AG04450 (cell line): ENCODE data around the gene GID4. TPM values are rescaled to one million over a fixed set of nuclear protein-coding genes. Genes with fewer than 3 reads are reported as not detected.

ENCODE experiments used
- CTCF ChIA-PET: fragments of 300-600, 350-600 bp; formaldehyde crosslinking; extraction: SDS; loops from one replicate; lab custom pipeline; 2022; ENCODE audit warnings: antibody characterized with exemption, inconsistent platforms; lab: Charles Lee
- POLR2A ChIA-PET: fragments of 350-600 bp; formaldehyde crosslinking; extraction: SDS; loops from one replicate; lab custom pipeline; 2021; ENCODE audit warnings: antibody characterized with exemption, inconsistent platforms; lab: Yijun Ruan, JAX
- DNase-seq: peaks from one replicate; pipeline ENCODE4 v3.0.0-alpha.2; 2011; ENCODE audit warnings: low read depth, low spot score
- H3K27ac ChIP-seq: one replicate; pipeline ENCODE4 v1.5.1; 2012; ENCODE audit warnings: low read depth, low read length, control low read depth
- H3K27me3 ChIP-seq: one replicate; pipeline ENCODE4 v1.6.0; 2012; ENCODE audit warnings: low read length; ENCODE audit not compliant: control insufficient read depth, insufficient read depth
- H3K4me3 ChIP-seq: 2 replicates; pipeline ENCODE4 v1.5.1; 2011; ENCODE audit warnings: mild to moderate bottlenecking, low read depth, low read length, control low read depth
- H3K9me3 ChIP-seq: 2 replicates; pipeline ENCODE4 v1.5.1; 2012; ENCODE audit warnings: low read length; ENCODE audit not compliant: control insufficient read depth, insufficient read depth
- polyA plus RNA-seq: library from polyadenylated mRNA; depleted of rRNA; stranded (reverse); fragments of >200 nt; gene quantifications from 2 replicates; pipeline ENCODE4 v1.2.3, GENCODE V29; 2011
- TF ChIP-seq, protein P1 (sequence below): IDR thresholded peaks from 2 replicates; pipeline ENCODE4 v1.5.1; 2011; ENCODE audit warnings: low read depth, low read length, control low read depth, inconsistent platforms

GID4 gene
- polyA plus RNA-seq, 1 experiment = 7.6 TPM

- no peak overlapping the region for H3K27ac ChIP-seq
- no peaks in the 10 kb centered on the region; the same call in 1 of the 2 replicates for H3K9me3 ChIP-seq
- H3K4me3 ChIP-seq = peak overlapping the region; percentile 83
- CTCF ChIA-PET = no interaction called here
- H3K27me3 ChIP-seq = no peaks in the 10 kb centered on the region
- TF ChIP-seq, protein P1, sequence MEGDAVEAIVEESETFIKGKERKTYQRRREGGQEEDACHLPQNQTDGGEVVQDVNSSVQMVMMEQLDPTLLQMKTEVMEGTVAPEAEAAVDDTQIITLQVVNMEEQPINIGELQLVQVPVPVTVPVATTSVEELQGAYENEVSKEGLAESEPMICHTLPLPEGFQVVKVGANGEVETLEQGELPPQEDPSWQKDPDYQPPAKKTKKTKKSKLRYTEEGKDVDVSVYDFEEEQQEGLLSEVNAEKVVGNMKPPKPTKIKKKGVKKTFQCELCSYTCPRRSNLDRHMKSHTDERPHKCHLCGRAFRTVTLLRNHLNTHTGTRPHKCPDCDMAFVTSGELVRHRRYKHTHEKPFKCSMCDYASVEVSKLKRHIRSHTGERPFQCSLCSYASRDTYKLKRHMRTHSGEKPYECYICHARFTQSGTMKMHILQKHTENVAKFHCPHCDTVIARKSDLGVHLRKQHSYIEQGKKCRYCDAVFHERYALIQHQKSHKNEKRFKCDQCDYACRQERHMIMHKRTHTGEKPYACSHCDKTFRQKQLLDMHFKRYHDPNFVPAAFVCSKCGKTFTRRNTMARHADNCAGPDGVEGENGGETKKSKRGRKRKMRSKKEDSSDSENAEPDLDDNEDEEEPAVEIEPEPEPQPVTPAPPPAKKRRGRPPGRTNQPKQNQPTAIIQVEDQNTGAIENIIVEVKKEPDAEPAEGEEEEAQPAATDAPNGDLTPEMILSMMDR = no peak
- POLR2A ChIA-PET = no interaction called here
- no peak for DNase-seq
Measured at GRCh38 chr17:18039535-18040260, 490 bp downstream of the GID4 start.

- POLR2A ChIA-PET = interaction anchor here (0.5 kb wide), 1 partner anchor 544 kb away, joined by 4 read pairs; the partner anchor contains the start of gene RASD1
- CTCF ChIA-PET = no interaction called here
- Histone ChIP-seq H3K27ac (no peak overlapping the region), H3K9me3 (no peaks in the 10 kb centered on the region; the same call in 1 of the 2 replicates), H3K27me3 (no peaks in the 10 kb centered on the region), H3K4me3 (peak overlapping the region; percentile 83)
- no peak for DNase-seq
- TF ChIP-seq, protein P1 = no peak
Measured at GRCh38 chr17:18040261-18040858, 1.2 kb downstream of the GID4 start.

- Histone ChIP-seq H3K9me3 (no peaks in the 10 kb centered on the region; the same call in 1 of the 2 replicates), H3K27me3 (no peaks in the 10 kb centered on the region), H3K4me3 (no peak overlapping the region), H3K27ac (no peak overlapping the region)
- no peak for DNase-seq
- POLR2A ChIA-PET = no interaction called here
- CTCF ChIA-PET = no interaction called here
- TF ChIP-seq, protein P1 = no peak
Measured at GRCh38 chr17:18041776-18042175, 2.6 kb downstream of the GID4 start.

GRCh38 chr17:18042983-18043382, 3.8 kb downstream of the GID4 start:
- CTCF ChIA-PET = interaction anchor here (0.7 kb wide), 1 partner anchor 9 kb away, joined by 3 read pairs; no protein-coding TSS in a partner anchor
- no peaks in the 10 kb centered on the region for H3K27me3 ChIP-seq
- no peak for DNase-seq
- H3K9me3 ChIP-seq = no peaks in the 10 kb centered on the region; the same call in 1 of the 2 replicates
- TF ChIP-seq, protein P1 = no peak
- POLR2A ChIA-PET = no interaction called here
- H3K27ac ChIP-seq = no peak overlapping the region
- no peak overlapping the region for H3K4me3 ChIP-seq

GRCh38 chr17:18043491-18043890, 4.3 kb downstream of the GID4 start:
- POLR2A ChIA-PET = no interaction called here
- TF ChIP-seq, protein P1 = peak; percentile 33; the same call in 1 of the 2 replicates
- H3K27ac ChIP-seq = no peak overlapping the region
- no peak overlapping the region for H3K4me3 ChIP-seq
- CTCF ChIA-PET = interaction anchor here (0.7 kb wide), 1 partner anchor 10 kb away, joined by 3 read pairs; no protein-coding TSS in a partner anchor
- H3K27me3 ChIP-seq = no peaks in the 10 kb centered on the region
- no peak for DNase-seq
- no peaks in the 10 kb centered on the region; the same call in 1 of the 2 replicates for H3K9me3 ChIP-seq
